Epithelial cell of prostate (primary cell): ENCODE results near the gene PRDM2.

Source experiments
- DNase-seq: peaks from one replicate; pipeline ENCODE4 v3.0.0-alpha.2; 2011; ENCODE audit warnings: low read depth, low spot score
- H3K27ac ChIP-seq: fragments of 450-650 bp; 2 replicates; pipeline ENCODE4 v1.5.1; 2017; ENCODE audit warnings: mild to moderate bottlenecking

PRDM2 gene

GRCh38 chr1:13781907-13782633 lies 82.1 kb downstream of the PRDM2 start:
- H3K27ac ChIP-seq = no peak overlapping the region
- DNase-seq = no peak

GRCh38 chr1:13782634-13783360 lies 82.8 kb downstream of the PRDM2 start:
- no peak for DNase-seq

GRCh38 chr1:13783551-13783950 lies 83.6 kb downstream of the PRDM2 start:
- no peak for DNase-seq

More at GRCh38 chr1:13782634-13783360, 82.8 kb downstream of the PRDM2 start:
- no peak overlapping the region for H3K27ac ChIP-seq

GRCh38 chr1:13784971-13785370 lies 85.0 kb downstream of the PRDM2 start:
- no peak overlapping the region for H3K27ac ChIP-seq
- DNase-seq = no peak

More at GRCh38 chr1:13783551-13783950, 83.6 kb downstream of the PRDM2 start:
- no peak overlapping the region for H3K27ac ChIP-seq

- H3K27ac ChIP-seq = no peak overlapping the region
- no peak for DNase-seq
Measured at GRCh38 chr1:13786541-13786940, 86.6 kb downstream of the PRDM2 start.

GRCh38 chr1:13788795-13789194 lies 88.8 kb downstream of the PRDM2 start:
- no peak for DNase-seq
- no peak overlapping the region for H3K27ac ChIP-seq

GRCh38 chr1:13790290-13791030 lies 90.5 kb downstream of the PRDM2 start:
- no peak overlapping the region for H3K27ac ChIP-seq
- no peak for DNase-seq

GRCh38 chr1:13792419-13792818 lies 92.4 kb downstream of the PRDM2 start:
- no peak for DNase-seq
- no peak overlapping the region for H3K27ac ChIP-seq

- DNase-seq = no peak
- no peak overlapping the region for H3K27ac ChIP-seq
Measured at GRCh38 chr1:13793088-13793730, 93.2 kb downstream of the PRDM2 start.

GRCh38 chr1:13794231-13795187 lies 94.5 kb downstream of the PRDM2 start:
- no peak overlapping the region for H3K27ac ChIP-seq
- no peak for DNase-seq

- no peak for DNase-seq
- no peak overlapping the region for H3K27ac ChIP-seq
Measured at GRCh38 chr1:13797397-13797796, 97.4 kb downstream of the PRDM2 start.

- peak overlapping the region; percentile 40 for H3K27ac ChIP-seq
- DNase-seq = no peak
Measured at GRCh38 chr1:13798120-13798519, 98.1 kb downstream of the PRDM2 start.

GRCh38 chr1:13799502-13800283 lies 99.7 kb downstream of the PRDM2 start:
- DNase-seq = no peak
- H3K27ac ChIP-seq = peak overlapping the region; percentile 40

GRCh38 chr1:13801232-13801631 lies 101.2 kb downstream of the PRDM2 start:
- peak overlapping the region; percentile 23 for H3K27ac ChIP-seq
- DNase-seq = peak; percentile 91

- no peak for DNase-seq
- peak overlapping the region; percentile 23 for H3K27ac ChIP-seq
Measured at GRCh38 chr1:13801655-13802486, 101.9 kb downstream of the PRDM2 start.

- no peak for DNase-seq
Measured at GRCh38 chr1:13802782-13803545, 103.0 kb downstream of the PRDM2 start.

More at GRCh38 chr1:13802782-13803545, 103.0 kb downstream of the PRDM2 start:
- H3K27ac ChIP-seq = no peak overlapping the region
